ENCODE results near the gene UBE3D. TPM values are rescaled to one million over a fixed set of nuclear protein-coding genes. Genes with fewer than 3 reads are reported as not detected.
A peak's percentile ranks its signal among the peaks of the same experiment; 100 is the strongest.
"Not testable (repeated sequence)": the region's sequence is repeated elsewhere in the genome, so short reads cannot be mapped to it uniquely, and the experiment has no call there.

UBE3D gene
- polyA plus RNA-seq, 2 donors, result 2.3 to 5.9 TPM

- not testable (repeated sequence) for H3K36me3 ChIP-seq (ENCODE audit: control insufficient read depth in 2 of 2, insufficient read depth in 2 of 2, low read length in 1 of 2); H3K4me3 ChIP-seq (ENCODE audit: low read depth in 1 of 2, low read length in 2 of 2); H3K9me3 ChIP-seq (ENCODE audit: control insufficient read depth in 2 of 2, insufficient read depth in 1 of 2, low read depth in 1 of 2, low read length in 1 of 2); H3K4me1 ChIP-seq (ENCODE audit: control insufficient read depth in 2 of 2, insufficient read depth in 2 of 2, low read length in 1 of 2); H3K27me3 ChIP-seq (ENCODE audit: control insufficient read depth in 1 of 2, insufficient read depth in 2 of 2, low read length in 2 of 2); H3K27ac ChIP-seq (ENCODE audit: low read depth in 2 of 2, low read length in 1 of 2)
- 97 to 98% methylated on average over 3 of the region's 3 CpGs for WGBS, 2 donors
Observed at GRCh38 chr6:82930915-82931314, 134.7 kb downstream of the UBE3D start.

GRCh38 chr6:82924799-82925535 is 140.7 kb downstream of the UBE3D start:
- Histone ChIP-seq H3K27me3 (ENCODE audit: control insufficient read depth in 1 of 2, insufficient read depth in 2 of 2, low read length in 2 of 2) (no peaks in the 10 kb centered on the region), H3K36me3 (ENCODE audit: control insufficient read depth in 2 of 2, insufficient read depth in 2 of 2, low read length in 1 of 2) (no peaks in the 10 kb centered on the region), H3K27ac (ENCODE audit: low read depth in 2 of 2, low read length in 1 of 2) (no peak overlapping the region), H3K9me3 (ENCODE audit: control insufficient read depth in 2 of 2, insufficient read depth in 1 of 2, low read depth in 1 of 2, low read length in 1 of 2) (no peaks in the 10 kb centered on the region), H3K4me1 (ENCODE audit: control insufficient read depth in 2 of 2, insufficient read depth in 2 of 2, low read length in 1 of 2) (no peaks in the 10 kb centered on the region), H3K4me3 (ENCODE audit: low read depth in 1 of 2, low read length in 2 of 2) (no peak overlapping the region)
- WGBS, 2 donors, result 62 to 82% methylated on average over 3 of the region's 3 CpGs

- WGBS, 2 donors, result 90 to 95% methylated on average over 1 of the region's 1 CpG
- Histone ChIP-seq H3K4me3 (ENCODE audit: low read depth in 1 of 2, low read length in 2 of 2) (no peak overlapping the region), H3K9me3 (ENCODE audit: control insufficient read depth in 2 of 2, insufficient read depth in 1 of 2, low read depth in 1 of 2, low read length in 1 of 2) (no peaks in the 10 kb centered on the region), H3K27ac (ENCODE audit: low read depth in 2 of 2, low read length in 1 of 2) (no peak overlapping the region), H3K4me1 (ENCODE audit: control insufficient read depth in 2 of 2, insufficient read depth in 2 of 2, low read length in 1 of 2) (no peaks in the 10 kb centered on the region), H3K27me3 (ENCODE audit: control insufficient read depth in 1 of 2, insufficient read depth in 2 of 2, low read length in 2 of 2) (no peaks in the 10 kb centered on the region), H3K36me3 (ENCODE audit: control insufficient read depth in 2 of 2, insufficient read depth in 2 of 2, low read length in 1 of 2) (no peaks in the 10 kb centered on the region)
Observed at GRCh38 chr6:82921258-82921657, 144.4 kb downstream of the UBE3D start.

GRCh38 chr6:82917346-82918064 is 148.1 kb downstream of the UBE3D start:
- peak overlapping the region in 1 of 2 donors; percentile 24 for H3K27ac ChIP-seq (ENCODE audit: low read depth in 2 of 2, low read length in 1 of 2)
- no peaks in the 10 kb centered on the region for H3K27me3 ChIP-seq (ENCODE audit: control insufficient read depth in 1 of 2, insufficient read depth in 2 of 2, low read length in 2 of 2)
- H3K4me3 ChIP-seq (ENCODE audit: low read depth in 1 of 2, low read length in 2 of 2), result no peak overlapping the region
- WGBS, 2 donors, result 65 to 71% methylated on average over 6 of the region's 6 CpGs
- H3K9me3 ChIP-seq (ENCODE audit: control insufficient read depth in 2 of 2, insufficient read depth in 1 of 2, low read depth in 1 of 2, low read length in 1 of 2), result no peaks in the 10 kb centered on the region
- H3K4me1 ChIP-seq (ENCODE audit: control insufficient read depth in 2 of 2, insufficient read depth in 2 of 2, low read length in 1 of 2), result no peaks in the 10 kb centered on the region
- H3K36me3 ChIP-seq (ENCODE audit: control insufficient read depth in 2 of 2, insufficient read depth in 2 of 2, low read length in 1 of 2), result no peaks in the 10 kb centered on the region

- Histone ChIP-seq H3K9me3 (ENCODE audit: control insufficient read depth in 2 of 2, insufficient read depth in 1 of 2, low read depth in 1 of 2, low read length in 1 of 2) (no peaks in the 10 kb centered on the region), H3K4me1 (ENCODE audit: control insufficient read depth in 2 of 2, insufficient read depth in 2 of 2, low read length in 1 of 2) (no peaks in the 10 kb centered on the region), H3K36me3 (ENCODE audit: control insufficient read depth in 2 of 2, insufficient read depth in 2 of 2, low read length in 1 of 2) (no peaks in the 10 kb centered on the region), H3K27ac (ENCODE audit: low read depth in 2 of 2, low read length in 1 of 2) (no peak overlapping the region), H3K4me3 (ENCODE audit: low read depth in 1 of 2, low read length in 2 of 2) (no peak overlapping the region), H3K27me3 (ENCODE audit: control insufficient read depth in 1 of 2, insufficient read depth in 2 of 2, low read length in 2 of 2) (no peaks in the 10 kb centered on the region)
Observed at GRCh38 chr6:82915666-82916065, 150.0 kb downstream of the UBE3D start.

- H3K4me1 ChIP-seq (ENCODE audit: control insufficient read depth in 2 of 2, insufficient read depth in 2 of 2, low read length in 1 of 2), result no peaks in the 10 kb centered on the region
- no peak overlapping the region for H3K27ac ChIP-seq (ENCODE audit: low read depth in 2 of 2, low read length in 1 of 2)
- 94 to 96% methylated on average over 4 of the region's 4 CpGs for WGBS, 2 donors
- H3K9me3 ChIP-seq (ENCODE audit: control insufficient read depth in 2 of 2, insufficient read depth in 1 of 2, low read depth in 1 of 2, low read length in 1 of 2), result no peaks in the 10 kb centered on the region
- H3K4me3 ChIP-seq (ENCODE audit: low read depth in 1 of 2, low read length in 2 of 2), result no peak overlapping the region
- no peaks in the 10 kb centered on the region for H3K27me3 ChIP-seq (ENCODE audit: control insufficient read depth in 1 of 2, insufficient read depth in 2 of 2, low read length in 2 of 2)
- no peaks in the 10 kb centered on the region for H3K36me3 ChIP-seq (ENCODE audit: control insufficient read depth in 2 of 2, insufficient read depth in 2 of 2, low read length in 1 of 2)
Observed at GRCh38 chr6:82914511-82914910, 151.1 kb downstream of the UBE3D start.

- Histone ChIP-seq H3K36me3 (ENCODE audit: control insufficient read depth in 2 of 2, insufficient read depth in 2 of 2, low read length in 1 of 2) (no peaks in the 10 kb centered on the region), H3K27ac (ENCODE audit: low read depth in 2 of 2, low read length in 1 of 2) (no peak overlapping the region), H3K9me3 (ENCODE audit: control insufficient read depth in 2 of 2, insufficient read depth in 1 of 2, low read depth in 1 of 2, low read length in 1 of 2) (no peaks in the 10 kb centered on the region), H3K27me3 (ENCODE audit: control insufficient read depth in 1 of 2, insufficient read depth in 2 of 2, low read length in 2 of 2) (no peaks in the 10 kb centered on the region), H3K4me3 (ENCODE audit: low read depth in 1 of 2, low read length in 2 of 2) (no peak overlapping the region), H3K4me1 (ENCODE audit: control insufficient read depth in 2 of 2, insufficient read depth in 2 of 2, low read length in 1 of 2) (peaks cover 0 to 2% of the 10 kb centered on the region in 2 donors)
Observed at GRCh38 chr6:82910820-82911219, 154.8 kb downstream of the UBE3D start.

- no peaks in the 10 kb centered on the region for H3K36me3 ChIP-seq (ENCODE audit: control insufficient read depth in 2 of 2, insufficient read depth in 2 of 2, low read length in 1 of 2)
- H3K27me3 ChIP-seq (ENCODE audit: control insufficient read depth in 1 of 2, insufficient read depth in 2 of 2, low read length in 2 of 2), result no peaks in the 10 kb centered on the region
- H3K9me3 ChIP-seq (ENCODE audit: control insufficient read depth in 2 of 2, insufficient read depth in 1 of 2, low read depth in 1 of 2, low read length in 1 of 2), result no peaks in the 10 kb centered on the region
- H3K27ac ChIP-seq (ENCODE audit: low read depth in 2 of 2, low read length in 1 of 2), result no peak overlapping the region
- peaks cover 0 to 2% of the 10 kb centered on the region in 2 donors for H3K4me1 ChIP-seq (ENCODE audit: control insufficient read depth in 2 of 2, insufficient read depth in 2 of 2, low read length in 1 of 2)
- no peak overlapping the region for H3K4me3 ChIP-seq (ENCODE audit: low read depth in 1 of 2, low read length in 2 of 2)
- 41 to 84% methylated on average over 1 of the region's 1 CpG for whole genome bisulfite sequencing, 2 donors
Observed at GRCh38 chr6:82910395-82910794, 155.2 kb downstream of the UBE3D start.

GRCh38 chr6:82909551-82909950 is 156.1 kb downstream of the UBE3D start:
- WGBS, 2 donors, result 81 to 84% methylated on average over 3 of the region's 3 CpGs
- H3K27me3 ChIP-seq (ENCODE audit: control insufficient read depth in 1 of 2, insufficient read depth in 2 of 2, low read length in 2 of 2), result no peaks in the 10 kb centered on the region
- no peak overlapping the region for H3K27ac ChIP-seq (ENCODE audit: low read depth in 2 of 2, low read length in 1 of 2)
- H3K4me1 ChIP-seq (ENCODE audit: control insufficient read depth in 2 of 2, insufficient read depth in 2 of 2, low read length in 1 of 2), result peaks cover 0 to 2% of the 10 kb centered on the region in 2 donors
- H3K36me3 ChIP-seq (ENCODE audit: control insufficient read depth in 2 of 2, insufficient read depth in 2 of 2, low read length in 1 of 2), result no peaks in the 10 kb centered on the region
- H3K9me3 ChIP-seq (ENCODE audit: control insufficient read depth in 2 of 2, insufficient read depth in 1 of 2, low read depth in 1 of 2, low read length in 1 of 2), result no peaks in the 10 kb centered on the region
- no peak overlapping the region for H3K4me3 ChIP-seq (ENCODE audit: low read depth in 1 of 2, low read length in 2 of 2)

- no peaks in the 10 kb centered on the region for H3K9me3 ChIP-seq (ENCODE audit: control insufficient read depth in 2 of 2, insufficient read depth in 1 of 2, low read depth in 1 of 2, low read length in 1 of 2)
- peaks cover 0 to 2% of the 10 kb centered on the region in 2 donors for H3K4me1 ChIP-seq (ENCODE audit: control insufficient read depth in 2 of 2, insufficient read depth in 2 of 2, low read length in 1 of 2)
- no peak overlapping the region for H3K4me3 ChIP-seq (ENCODE audit: low read depth in 1 of 2, low read length in 2 of 2)
- 54 to 75% methylated on average over 2 of the region's 2 CpGs for WGBS, 2 donors
- H3K27ac ChIP-seq (ENCODE audit: low read depth in 2 of 2, low read length in 1 of 2), result no peak overlapping the region
- no peaks in the 10 kb centered on the region for H3K27me3 ChIP-seq (ENCODE audit: control insufficient read depth in 1 of 2, insufficient read depth in 2 of 2, low read length in 2 of 2)
- no peaks in the 10 kb centered on the region for H3K36me3 ChIP-seq (ENCODE audit: control insufficient read depth in 2 of 2, insufficient read depth in 2 of 2, low read length in 1 of 2)
Observed at GRCh38 chr6:82908661-82909060, 157.0 kb downstream of the UBE3D start.
